NCI-H2107 (cell line): ENCODE data around the gene SLC9C1.

ENCODE experiments used
- DNase-seq: peaks from one replicate; lab custom pipeline; 2025; lab: John Stamatoyannopoulos, UW

The SLC9C1 gene

DNA sequence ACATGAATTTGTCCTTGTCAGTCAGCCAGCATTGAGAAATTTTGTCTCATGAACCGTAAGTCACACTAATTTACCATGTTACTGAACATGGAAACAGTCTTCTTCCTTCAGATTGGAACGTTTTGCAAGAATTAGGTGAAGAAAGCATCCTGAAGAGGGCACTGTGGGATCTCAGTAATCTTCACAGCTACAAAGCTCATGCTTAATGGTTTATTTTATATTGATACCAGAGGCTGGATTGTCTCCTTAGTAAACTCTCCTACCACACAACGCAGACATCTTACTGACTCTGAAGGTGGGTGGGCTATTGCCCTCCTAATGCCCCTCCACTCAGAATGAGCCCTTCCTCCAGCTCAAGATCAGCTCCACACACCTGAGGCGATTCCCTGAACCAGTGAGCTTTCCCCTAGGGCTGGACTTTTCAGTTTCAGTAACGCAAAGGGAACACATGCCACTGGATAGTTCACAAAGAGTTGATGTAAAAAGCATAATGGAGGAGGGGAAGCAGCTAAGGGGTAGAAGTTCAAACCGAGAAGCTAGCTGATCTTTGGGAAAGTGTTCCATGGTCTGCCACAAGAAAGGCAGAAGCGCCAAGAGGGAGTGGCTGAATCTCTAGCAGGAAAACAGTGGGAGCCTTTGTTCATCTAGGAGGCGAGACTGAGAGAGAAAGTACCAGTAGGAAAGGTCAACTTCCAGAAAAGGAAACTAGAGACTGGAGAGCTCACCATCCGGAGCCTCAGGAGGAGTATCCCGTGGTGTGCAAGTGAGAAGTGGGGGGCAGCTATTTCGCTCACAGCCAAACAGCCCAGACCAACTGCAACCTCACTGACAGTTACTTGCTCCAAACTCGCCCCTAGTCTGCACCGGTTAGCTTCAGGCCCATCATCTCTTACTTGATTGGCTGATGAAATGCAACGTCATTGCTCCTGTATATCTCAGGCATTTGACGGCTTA is at the start of gene SLC9C1:
Gene SLC9C1 (minus strand): TSS at position 849 of the 954 bp plus-strand sequence. CDS start 7,425 bp downstream, outside the sequence.
- DNase-seq, result peak; percentile 46

DNA sequence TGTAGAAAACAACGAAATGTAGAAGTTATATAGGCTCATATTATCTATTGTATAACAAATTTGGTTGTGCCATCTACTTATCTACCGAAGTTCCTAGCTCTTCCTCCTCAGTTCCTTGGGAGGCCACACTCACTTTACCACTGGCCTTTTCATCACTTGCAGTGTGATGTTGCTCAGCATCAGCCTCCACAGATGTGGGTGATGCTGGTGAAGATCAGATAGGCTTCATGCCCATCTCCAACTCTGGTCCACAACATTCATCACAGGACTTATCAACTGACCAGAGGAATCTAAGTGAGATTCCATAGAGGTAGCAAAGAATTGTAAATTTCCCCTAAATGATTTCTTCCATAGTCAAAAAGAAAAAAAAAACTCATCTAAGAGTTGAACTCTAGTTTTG is 47.4 kb upstream of the SLC9C1 start:
- no peak for DNase-seq

DNA sequence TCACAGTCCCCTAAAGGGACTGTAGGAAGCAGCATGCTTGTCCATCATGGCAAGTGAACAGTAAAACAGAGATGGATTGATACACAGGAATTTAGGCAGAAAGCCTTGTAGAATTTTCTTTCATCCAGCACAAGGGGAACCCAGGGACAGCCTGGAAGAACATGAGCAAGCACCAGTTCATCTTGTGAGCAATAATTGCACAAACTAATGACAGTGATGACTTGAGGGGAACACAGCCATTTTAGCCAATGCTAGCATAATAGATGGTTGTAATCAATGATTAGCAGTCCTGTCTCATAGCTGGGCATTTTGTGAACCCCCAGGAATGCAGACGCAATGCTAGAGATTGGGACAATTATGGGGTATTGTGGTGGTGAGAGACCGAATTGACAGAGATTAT is 45.6 kb upstream of the SLC9C1 start:
- DNase-seq, result no peak

DNA sequence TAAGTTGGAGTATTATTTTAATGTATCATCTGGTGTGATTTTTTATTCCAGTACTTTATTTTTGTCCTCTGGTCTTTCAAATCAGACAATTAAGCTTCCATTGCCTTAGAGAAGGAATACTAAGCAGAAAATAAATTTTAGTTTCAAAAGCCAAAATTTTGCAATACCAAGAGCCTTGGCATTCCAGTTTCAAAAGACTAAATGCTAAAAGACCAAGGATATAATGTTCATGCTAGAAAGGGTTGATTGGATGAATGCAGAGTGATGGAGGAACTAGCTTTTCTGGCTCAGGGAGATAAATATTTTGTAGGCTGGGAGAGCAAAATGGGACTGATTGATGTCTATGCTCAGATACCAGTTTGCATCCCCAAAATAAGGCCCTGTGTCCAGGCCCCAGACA is 45.1 kb upstream of the SLC9C1 start:
- DNase-seq, result no peak

DNA sequence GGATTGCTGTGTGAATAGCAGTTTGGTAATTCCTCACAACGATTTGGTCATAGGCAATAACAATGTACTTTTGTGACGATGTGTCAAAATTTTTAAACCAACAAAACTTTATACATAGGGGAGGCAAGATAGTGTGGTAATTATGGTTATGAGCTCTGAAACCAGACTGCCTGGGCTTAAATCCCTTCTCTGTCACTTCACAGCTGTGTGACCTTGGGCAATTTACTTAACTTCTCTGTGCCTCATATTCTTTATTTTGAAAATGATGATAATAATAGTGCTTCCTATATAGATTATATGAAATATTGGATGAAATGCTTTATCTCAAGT is 44.7 kb upstream of the SLC9C1 start:
- DNase-seq, result no peak

DNA sequence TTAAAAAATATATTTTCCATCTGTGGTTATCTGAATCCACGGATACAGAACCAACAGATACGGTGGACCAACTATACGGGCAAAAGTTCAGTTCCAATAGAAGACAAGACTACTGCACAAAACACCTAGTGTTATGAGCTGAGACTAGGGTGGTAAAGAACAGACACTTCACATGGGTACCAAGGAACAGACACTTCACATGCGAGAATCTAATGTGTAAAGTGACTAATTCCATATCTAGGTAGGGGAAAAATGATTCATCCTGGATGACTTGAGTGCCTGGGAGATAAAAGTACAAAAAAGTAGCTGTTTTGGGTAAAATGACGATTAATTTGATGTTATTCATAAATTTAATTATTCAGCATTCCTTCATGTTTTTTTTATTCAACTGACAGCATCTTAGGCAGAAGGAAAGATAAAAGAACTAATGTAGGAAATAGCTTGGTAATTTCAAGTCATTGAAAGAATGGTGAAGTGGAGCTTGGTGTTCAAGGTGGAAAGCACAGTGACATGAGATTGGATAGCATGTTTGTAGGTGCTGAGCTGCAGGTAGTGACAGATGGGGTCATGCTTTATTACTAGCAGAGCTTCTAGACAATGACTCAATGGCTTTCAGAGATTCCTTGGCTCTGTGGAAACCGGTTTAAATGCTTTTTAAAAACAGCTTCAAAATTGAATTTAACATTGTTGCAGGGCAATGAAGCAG is 44.2 kb upstream of the SLC9C1 start:
- no peak for DNase-seq

DNA sequence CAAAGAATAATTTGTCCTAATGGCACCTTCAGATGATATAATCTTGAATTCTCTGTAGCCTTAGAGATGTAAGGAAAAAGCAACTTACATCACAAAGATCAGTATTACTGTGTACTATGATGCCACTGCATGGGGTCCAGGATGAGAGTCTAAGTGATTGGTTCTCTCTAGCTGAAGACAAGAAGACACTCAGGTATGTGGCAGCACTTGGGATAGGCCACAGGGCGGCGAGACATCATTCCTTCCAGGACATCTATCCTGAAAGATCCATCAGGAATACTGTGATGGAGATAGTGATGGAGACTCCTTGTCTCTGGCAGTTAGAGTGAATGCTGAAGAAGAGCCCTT is 41.4 kb upstream of the SLC9C1 start:
- DNase-seq, result no peak

DNA sequence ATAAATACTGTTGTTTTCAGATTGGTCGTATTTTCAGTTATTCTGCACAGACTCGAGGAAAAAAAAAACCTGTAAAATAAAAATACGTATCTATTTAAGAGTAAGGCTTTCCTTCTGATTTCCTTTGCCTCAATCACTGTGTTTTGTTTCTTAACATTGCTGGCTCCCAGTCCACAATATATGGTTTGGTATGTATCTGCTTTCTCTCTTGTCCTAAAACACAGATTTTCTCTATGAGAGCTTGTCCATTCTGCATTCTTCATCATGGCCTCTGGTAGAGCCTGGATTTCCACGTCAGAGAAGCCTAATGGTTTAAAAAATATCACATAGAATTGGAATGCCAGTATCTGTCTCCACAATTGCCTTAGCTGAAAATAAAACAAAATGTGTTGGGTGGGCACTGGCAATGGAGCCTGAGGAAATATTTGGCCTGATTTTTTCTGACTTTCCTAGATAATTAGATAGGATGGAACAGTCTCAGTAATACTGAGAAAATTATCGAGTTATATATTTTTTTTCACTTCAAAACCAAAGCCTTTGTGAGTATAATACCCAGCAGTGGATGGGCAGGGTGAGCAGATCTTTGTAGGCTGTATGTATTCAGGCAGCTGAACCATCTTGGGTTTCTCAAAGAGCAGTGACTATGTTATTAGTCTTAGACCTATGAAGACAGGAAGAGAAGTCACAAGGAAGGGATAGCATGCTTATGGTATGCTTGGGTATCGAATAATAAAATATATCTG is 40.8 kb upstream of the SLC9C1 start:
- DNase-seq, result no peak

DNA sequence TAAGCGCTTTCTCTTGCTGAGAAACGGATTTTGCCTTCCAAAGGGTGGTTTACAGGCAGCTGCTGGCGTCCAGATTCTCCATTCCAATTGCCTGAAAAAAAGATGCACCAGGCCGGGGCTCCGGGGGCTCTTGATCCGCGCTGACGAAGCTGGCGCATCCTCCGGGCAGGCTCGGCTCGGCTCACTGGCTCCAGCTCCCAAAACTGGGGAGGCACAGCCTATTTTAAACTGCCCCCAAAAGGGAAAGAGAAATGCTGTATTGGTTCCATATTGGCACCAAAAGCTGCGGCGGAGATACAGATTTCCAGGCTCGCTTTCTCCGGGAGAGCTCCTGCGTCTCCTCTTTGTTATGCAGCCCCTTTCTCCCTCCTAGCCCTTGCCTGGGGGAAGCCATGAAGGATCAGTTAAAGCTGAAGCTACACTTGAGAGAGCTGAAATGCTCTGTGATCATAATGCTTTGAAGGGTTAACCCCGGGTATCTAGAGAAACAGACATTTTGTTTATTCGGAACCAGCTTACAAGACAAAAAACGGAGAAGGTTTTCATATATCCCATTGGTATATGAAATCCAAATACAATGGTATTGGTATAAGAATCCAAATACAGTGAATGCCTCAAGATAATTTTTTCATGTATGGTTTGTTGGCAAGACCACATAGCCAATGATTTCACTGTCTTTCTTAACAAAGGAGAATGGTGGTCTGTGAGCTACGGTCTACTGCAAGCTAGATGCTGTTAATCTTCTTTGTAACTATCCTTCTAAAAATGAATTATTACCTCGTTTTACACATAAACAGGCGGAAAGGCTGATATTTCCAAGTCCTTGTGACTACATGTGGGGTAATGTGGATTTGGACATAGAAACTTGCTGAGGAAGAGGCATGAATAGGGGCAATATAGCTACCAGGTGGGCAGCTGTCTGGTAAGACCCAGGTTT is 39.6 kb upstream of the SLC9C1 start:
- DNase-seq, result no peak

DNA sequence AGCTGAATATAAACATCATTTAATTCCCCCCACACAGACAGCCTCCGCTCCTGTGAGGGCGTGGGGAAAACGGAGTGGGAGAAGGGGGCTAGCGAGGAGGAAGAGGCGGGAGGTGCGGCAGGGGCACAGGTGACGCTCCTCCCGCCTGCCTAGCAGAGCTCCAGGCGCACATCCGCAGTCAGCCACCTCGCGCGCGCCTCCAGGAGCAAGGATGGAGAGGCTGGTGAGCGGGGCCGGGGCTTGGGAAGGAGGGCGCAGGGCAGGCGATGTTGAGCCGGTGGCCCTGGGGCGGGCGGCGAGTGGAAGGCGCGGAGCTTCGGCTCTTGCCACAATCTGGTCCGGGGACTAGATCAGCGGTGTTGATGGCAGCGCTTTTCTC is 39.0 kb upstream of the SLC9C1 start, which contains the start of gene CD200:
Gene CD200 (plus strand): TSS at position 155 of the 379 bp plus-strand sequence. CDS start 57 bp downstream, at position 212.
- peak; percentile 55 for DNase-seq

DNA sequence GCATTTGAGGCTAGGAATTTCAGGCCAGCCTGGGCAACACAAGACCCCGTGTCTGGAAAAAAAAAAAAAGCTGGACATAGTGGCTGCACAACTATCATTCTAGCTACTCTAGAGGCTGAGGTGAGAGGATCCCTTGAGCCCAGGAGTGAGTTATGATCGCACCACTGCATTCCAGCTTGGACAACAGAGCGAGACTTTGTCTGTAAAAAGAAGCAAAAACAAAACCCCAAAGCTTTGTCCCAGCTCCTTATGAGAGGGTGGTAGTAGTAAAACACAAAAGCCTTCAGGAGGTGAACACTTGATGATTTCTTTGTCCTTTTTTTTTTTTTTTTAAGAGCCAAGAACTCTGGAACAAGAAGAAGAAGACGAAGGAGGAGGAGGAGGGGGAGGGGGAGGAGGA is 37.8 kb upstream of the SLC9C1 start:
- DNase-seq, result no peak

DNA sequence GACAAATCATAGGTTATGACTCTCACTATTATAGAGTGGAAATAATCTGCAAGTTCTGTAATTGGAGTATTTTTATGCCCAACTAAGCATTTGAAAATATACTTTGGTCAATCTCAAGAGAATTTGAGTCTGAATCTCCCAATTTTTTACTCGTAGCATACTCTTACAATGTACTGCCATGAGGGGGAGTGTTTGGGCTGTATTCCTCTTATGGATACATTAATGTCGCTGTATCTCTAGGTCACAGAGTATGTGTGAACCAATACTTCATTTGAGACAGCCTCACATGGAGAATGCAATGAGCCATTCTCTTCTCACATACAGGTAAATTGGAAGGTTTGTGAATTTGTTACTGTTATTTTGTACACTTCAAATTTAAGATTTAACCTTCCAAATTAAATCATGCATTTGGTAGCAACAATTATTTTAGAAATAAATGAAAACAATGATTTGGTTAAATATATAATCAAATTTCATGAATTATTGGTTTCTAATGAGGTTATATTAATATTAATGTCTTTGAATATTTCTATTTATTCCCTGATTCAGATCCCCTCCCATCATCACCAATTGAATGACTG is 33.4 kb upstream of the SLC9C1 start:
- peak; percentile 40 for DNase-seq

DNA sequence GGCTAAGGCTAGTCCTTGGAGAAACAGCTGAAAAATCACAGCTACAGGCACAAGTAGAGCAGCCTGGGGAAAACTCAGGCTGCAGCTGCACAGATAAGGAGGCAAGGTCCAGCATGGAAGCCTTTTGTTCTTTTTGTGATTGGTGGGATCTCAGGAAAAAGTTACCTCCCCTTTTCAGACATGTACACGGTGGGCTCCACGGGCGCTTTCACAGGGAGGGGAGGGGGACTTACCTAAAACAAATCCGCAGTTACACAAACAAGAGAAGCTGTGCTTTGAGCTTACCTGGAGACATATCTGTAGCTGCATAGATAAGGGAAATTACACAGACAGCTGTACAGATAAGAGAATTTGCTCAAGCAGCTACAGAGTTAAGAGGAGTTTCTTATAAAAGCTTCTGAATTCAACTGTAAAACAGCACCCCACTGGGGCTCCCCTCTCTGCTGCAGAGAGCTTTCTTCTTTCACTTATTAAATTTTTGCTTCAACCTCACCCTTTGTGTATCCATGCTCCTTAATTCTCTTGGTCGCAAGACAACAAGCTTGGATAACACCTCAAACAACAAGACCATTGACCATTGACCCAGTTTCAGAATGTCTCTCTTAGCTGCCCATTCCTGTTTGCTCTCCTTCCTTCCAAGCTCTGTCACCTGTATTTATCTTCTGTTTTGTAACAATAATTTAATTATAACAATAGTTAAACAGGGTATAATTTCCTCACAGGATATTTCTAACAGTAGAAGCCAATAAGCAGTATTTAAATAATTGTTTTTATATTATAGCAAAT is 28.0 kb upstream of the SLC9C1 start:
- DNase-seq, result no peak

DNA sequence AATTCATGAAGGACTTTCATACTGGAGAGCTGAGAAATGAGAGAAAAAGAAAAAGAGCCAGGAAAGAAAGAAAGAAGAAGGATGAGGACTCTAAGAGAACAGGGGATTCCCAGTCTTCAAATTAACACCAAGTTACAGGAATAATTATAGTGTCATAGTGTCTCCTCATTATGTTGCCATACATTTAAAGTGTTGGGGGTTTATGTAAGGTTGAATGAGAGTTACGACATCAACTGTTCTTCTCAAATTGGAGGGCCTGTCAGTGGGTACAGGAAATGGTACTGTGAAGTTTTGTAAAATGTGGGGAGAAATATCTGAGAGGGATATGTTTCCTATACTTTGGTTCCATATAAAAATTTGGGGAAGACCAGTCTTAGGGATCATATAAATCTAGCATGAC is 26.7 kb upstream of the SLC9C1 start:
- DNase-seq, result no peak

DNA sequence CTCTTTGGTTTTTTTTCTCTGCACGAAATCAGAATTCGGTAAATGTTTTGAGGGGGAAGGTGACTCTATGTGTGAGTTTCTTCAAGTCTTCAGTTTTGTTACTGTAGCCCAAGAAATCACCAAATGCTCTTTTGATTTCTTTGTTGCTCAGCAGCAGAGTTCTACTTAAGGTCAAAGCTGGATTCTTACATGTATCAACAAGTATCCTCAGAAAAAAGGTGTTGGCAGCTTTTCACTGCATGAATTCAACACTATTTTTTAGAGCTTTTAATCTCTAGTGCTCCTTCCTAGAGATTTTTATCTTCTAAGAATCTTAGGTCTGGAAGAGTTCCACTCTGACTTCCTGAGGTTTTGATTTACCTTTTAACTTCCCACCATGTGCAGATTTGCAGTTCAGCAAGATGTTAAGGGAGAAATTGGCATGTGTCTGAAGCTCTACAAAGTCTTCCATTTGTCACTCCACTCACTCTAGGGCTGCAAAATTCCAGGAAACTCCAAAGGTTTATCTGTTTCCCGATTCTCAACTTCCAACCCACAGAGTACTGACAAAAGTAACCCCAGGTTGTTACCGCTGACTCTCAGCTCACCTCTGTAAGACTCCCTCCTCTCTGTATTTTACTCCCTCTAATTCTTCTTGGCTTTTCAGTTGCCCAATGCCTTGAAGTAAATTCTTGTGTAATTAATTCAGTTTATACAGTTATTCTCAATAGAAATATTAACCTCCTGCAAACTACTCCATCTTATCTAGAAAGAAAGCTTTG is 25.7 kb upstream of the SLC9C1 start:
- no peak for DNase-seq

DNA sequence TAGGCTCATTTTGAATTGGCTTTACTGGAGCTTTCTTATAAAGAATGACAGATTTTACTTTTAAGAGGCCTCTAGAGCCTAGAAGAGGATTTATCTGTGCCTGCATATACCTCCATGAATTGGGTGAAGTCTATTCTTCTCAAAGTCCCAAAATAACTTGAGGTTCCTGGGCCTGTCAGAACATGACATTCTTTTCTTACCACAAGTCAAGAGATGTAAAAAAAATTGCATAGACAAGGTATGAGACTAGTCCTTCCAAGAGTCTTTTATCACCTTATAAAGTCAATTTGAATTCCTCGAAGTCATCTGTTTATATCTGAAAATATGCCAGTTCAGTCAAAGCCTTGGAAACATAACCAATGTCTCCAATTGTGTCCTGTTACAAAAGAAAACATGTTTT is 21.8 kb upstream of the SLC9C1 start:
- no peak for DNase-seq

DNA sequence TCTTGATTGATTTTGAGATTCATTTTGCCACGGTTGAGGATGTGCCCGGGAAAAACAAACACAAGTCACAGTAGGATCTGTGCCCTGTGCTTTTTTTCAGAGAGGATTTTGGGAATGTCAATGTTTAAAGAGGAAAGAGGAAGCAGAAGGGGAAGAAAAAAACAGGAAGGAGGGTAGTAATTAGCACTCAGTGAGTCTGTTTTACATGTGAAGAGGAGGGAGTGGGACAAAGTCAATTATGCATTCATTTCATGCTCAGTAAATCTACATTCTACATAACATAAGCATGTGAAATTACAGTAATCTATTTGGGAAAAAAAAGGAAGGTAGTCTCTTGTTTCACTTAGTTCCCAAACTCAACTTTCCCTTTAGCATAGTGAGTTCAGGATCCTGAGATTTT is 20.6 kb upstream of the SLC9C1 start:
- no peak for DNase-seq

DNA sequence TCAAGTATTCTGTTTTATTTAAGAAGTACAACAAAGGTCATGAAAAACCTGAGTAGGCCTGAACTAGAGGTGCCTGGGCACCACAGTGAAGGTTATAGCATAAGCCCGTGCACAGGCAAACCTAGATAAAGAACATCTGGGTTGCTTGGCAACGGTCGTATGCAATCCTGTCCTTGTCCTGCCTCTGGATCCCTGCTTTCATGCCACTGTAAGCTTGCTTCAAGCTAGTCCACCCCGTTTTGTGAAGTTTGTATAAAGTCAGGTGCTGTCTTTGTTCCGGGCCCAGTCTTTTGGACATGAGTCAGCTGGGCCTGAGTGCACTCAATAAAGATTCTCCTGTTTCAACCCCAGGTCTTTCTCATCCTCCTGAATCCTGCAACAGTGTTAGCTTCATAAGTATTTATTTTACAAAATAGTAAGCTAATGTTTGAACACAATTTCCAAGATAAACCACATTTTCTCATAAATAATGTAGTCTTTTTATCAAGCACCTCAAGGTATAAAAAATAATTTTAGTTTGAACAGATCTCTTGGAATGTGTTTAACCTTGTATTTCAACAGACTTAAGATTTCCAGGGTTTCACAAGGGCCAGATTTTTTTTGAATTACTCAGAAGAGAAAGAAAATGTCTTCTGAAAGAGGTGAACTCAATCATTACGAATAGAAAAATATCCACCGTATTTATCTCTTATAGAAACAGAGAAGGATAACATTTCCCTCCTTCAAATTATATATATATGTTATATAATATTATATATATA is 14.3 kb upstream of the SLC9C1 start:
- DNase-seq, result peak; percentile 50

DNA sequence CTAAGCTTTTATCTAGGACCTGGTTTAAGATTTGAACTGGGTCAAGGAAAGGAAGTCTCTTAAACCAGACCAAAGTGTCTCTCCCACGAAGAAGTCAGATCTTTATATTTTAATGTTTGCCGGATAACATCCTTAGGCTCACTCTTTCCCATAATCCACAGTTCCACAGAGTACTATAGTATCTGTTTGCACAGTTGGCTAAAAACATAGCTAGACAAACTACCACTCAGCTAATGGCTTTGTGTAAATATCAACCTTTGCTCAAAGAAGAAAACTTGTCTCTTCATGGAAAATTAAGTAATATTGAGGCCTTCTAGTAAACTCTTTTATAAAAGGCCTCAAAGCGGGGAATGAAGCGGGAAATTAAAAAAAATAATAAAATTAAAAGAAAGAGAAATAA is 13.5 kb upstream of the SLC9C1 start:
- DNase-seq, result no peak
